Activated T-helper 1 cell treated with anti-CD3 and anti-CD28 coated beads, Interleukin-12 subunit alpha, Interleukin-12 subunit beta, Interleukin-2, Interleukin-4 antibody, amounts not matched to agents 30 ng/mL and 10 ng/mL and 1 ng/mL, durations not matched to agents 14 hours and 24 hours and 36 hours (primary cell): ENCODE results near the gene KIF3B. TPM values are rescaled to one million over a fixed set of nuclear protein-coding genes. Genes with fewer than 3 reads are reported as not detected.
"Not testable (repeated sequence)": the region's sequence is repeated elsewhere in the genome, so short reads cannot be mapped to it uniquely, and the experiment has no call there.

Source experiments
- DNase-seq: peaks from one replicate; pipeline ENCODE4 v3.0.0; 2021; ENCODE audit warnings: low spot score
- H3K27ac Mint-ChIP-seq: one replicate; pipeline ENCODE4 v1.8.0; 2021; ENCODE audit warnings: mild to moderate bottlenecking, mixed read lengths
- H3K27me3 Mint-ChIP-seq: one replicate; pipeline ENCODE4 v1.8.0; 2022; ENCODE audit warnings: mild to moderate bottlenecking, moderate library complexity, mixed read lengths; ENCODE audit not compliant: insufficient read depth
- H3K36me3 Mint-ChIP-seq: one replicate; pipeline ENCODE4 v1.8.0; 2021; ENCODE audit warnings: low read depth, mixed read lengths
- H3K4me1 Mint-ChIP-seq: one replicate; pipeline ENCODE4 v1.8.0; 2021; ENCODE audit warnings: low read depth, mixed read lengths
- H3K4me3 Mint-ChIP-seq: one replicate; pipeline ENCODE4 v1.8.0; 2021; ENCODE audit warnings: mild to moderate bottlenecking, moderate library complexity, mixed read lengths
- H3K9me3 Mint-ChIP-seq: one replicate; pipeline ENCODE4 v1.8.0; 2021; ENCODE audit warnings: mixed read lengths
- intact Hi-C: fragments of 100-400 bp; cut with micrococcal nuclease; formaldehyde crosslinking; loops from one replicate; pipeline ENCODE4 v1.15.1; 2024
- total RNA-seq: library from RNA; stranded (reverse); gene quantifications from 2 replicates; pipeline ENCODE4 v1.2.3, GENCODE V29; 2022

Gene KIF3B
- total RNA-seq, 1 donor from 2014 or later = 38.1 TPM

DNA sequence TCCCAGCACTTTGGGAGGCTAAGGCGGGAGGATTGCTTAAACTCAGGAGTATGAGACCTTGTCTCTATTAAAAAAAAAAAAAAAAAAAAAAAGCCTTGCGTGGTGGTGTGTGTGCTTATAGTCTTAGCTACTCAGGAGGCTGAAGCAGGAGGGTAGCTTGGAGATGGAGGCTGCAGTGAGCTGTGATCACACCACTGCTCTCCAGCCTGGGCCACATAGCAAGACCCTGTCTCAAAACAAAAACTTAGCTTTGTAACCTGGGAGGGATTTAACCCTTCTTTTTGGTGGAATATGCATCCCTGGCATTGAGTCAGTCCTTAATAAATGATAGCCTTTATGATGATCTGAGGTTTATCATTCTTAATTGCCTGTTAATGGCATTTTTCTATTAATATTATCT, 93.4 kb downstream of the KIF3B start:
- peaks cover 33% of the 10 kb centered on the region for H3K4me1 Mint-ChIP-seq
- H3K4me3 Mint-ChIP-seq = no peak overlapping the region
- DNase-seq = no peak
- no peak overlapping the region for H3K27ac Mint-ChIP-seq
- intact Hi-C loops = no loop called here
- no peaks in the 10 kb centered on the region for H3K9me3 Mint-ChIP-seq
- H3K27me3 Mint-ChIP-seq = no peaks in the 10 kb centered on the region
- peaks cover 25% of the 10 kb centered on the region for H3K36me3 Mint-ChIP-seq

DNA sequence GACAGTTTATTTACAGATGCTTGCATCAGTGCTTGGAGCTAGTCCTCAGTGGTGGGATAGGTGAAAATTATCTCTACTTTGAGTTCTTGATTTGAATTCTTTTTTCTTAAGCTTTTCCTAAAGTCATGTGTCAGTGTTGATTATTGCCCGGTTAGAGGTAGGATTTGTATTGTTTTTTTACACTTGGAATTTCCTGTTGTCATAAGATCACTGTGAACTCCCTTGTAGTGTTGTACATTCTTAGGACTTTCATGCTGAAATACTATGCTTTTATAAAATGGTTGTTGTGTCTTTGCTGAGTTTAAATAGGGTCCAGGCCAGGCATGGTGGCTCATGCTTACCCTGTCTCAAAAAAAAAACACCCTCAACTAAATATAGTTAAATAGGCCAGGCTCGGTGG, 101.0 kb downstream of the KIF3B start:
- no peaks in the 10 kb centered on the region for H3K27me3 Mint-ChIP-seq
- DNase-seq = no peak
- peaks cover 14% of the 10 kb centered on the region for H3K36me3 Mint-ChIP-seq
- intact Hi-C loops = no loop called here
- no peak overlapping the region for H3K4me3 Mint-ChIP-seq
- H3K9me3 Mint-ChIP-seq = no peaks in the 10 kb centered on the region
- H3K27ac Mint-ChIP-seq = no peak overlapping the region
- H3K4me1 Mint-ChIP-seq = peaks cover under 1% of the 10 kb centered on the region

DNA sequence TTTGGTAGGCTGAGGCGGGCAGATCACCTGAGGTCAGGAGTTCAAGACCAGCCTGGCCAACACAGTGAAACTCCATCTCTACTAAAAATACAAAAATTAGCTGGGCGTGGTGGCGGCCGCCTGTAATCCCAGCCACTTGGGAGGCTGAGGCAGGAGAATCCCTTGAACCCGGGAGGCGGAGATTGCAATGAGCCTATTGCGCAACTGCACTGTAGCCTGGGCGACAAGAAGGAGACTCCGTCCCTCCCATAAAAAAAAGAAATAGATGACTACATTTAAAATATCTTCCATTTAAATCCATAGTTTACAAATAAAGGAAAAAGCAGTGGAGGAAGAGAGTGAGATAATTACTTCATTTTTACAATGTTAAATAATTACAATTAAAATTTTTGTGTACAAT, 102.6 kb downstream of the KIF3B start:
- H3K4me3 Mint-ChIP-seq, DNase-seq, H3K27me3 Mint-ChIP-seq, H3K9me3 Mint-ChIP-seq, intact Hi-C loops, H3K27ac Mint-ChIP-seq: not testable (repeated sequence)
- H3K4me1 Mint-ChIP-seq = peaks cover 14% of the 10 kb centered on the region
- H3K36me3 Mint-ChIP-seq = peaks cover 16% of the 10 kb centered on the region

DNA sequence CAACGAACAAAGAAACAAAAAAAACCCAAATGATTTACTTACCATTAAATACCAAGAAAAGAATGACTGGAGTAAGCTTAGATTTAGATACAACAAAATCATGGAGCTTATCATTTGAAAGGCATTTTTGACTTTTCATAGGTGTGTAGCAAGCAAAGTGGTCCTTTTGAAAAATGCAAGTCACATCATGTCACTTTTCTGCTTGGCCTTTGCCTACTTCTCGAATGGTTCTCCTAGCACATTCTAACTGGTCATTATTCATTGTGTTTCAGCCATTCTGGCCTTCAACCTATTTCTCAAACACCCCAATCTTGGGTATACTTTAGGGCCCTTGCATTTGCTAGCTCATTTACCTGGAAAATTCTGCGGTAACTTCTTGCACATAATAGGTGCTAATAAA, 103.3 kb downstream of the KIF3B start:
- H3K4me1 Mint-ChIP-seq = peaks cover 21% of the 10 kb centered on the region
- intact Hi-C loops = no loop called here
- no peak for DNase-seq
- no peak overlapping the region for H3K4me3 Mint-ChIP-seq
- H3K27me3 Mint-ChIP-seq = no peaks in the 10 kb centered on the region
- H3K36me3 Mint-ChIP-seq = peaks cover 18% of the 10 kb centered on the region
- no peaks in the 10 kb centered on the region for H3K9me3 Mint-ChIP-seq
- no peak overlapping the region for H3K27ac Mint-ChIP-seq

DNA sequence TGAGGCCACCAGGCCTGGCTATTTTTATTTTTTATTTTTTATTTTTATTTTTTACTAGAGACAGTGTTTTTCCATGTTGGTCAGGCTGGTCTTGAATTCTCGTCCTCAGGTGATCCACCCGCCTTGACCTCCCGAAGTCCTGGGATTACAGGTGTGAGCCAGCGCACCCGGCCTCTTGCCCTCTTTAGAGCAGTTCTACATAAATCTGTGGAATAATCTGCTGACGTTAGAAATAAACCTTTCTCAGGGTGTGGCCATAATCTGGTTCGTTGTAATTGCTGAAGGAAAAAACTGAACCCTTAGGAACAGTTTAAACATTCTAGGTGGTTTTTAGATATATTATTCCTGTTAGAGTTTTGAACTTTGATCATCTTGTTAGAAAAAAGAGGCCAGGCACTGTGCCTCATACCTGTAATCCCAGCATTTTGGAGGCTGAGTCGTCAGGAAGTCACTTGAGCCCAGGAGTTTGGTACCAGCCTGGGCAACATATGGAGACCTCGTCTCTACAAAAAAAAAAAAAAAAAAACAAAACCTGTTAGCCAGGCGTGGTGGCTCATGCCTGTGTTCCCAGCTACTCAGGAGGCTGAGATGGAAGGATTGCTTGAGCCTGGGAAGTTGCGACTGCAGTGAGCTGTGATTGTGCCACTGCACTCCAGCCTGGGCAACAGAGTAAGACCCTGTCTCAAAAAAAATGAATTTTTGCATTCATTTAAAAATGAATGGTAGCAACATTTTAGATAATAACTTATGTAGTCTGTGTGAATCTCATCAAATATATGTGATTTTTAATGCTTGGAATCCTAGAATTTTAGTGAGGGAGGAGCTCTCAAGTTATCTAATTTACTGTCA, 104.9 kb downstream of the KIF3B start:
- H3K27ac Mint-ChIP-seq = no peak overlapping the region
- H3K27me3 Mint-ChIP-seq = no peaks in the 10 kb centered on the region
- peaks cover 37% of the 10 kb centered on the region for H3K4me1 Mint-ChIP-seq
- no peak for DNase-seq
- intact Hi-C loops = no loop called here
- H3K36me3 Mint-ChIP-seq = peaks cover 21% of the 10 kb centered on the region
- no peaks in the 10 kb centered on the region for H3K9me3 Mint-ChIP-seq
- no peak overlapping the region for H3K4me3 Mint-ChIP-seq

DNA sequence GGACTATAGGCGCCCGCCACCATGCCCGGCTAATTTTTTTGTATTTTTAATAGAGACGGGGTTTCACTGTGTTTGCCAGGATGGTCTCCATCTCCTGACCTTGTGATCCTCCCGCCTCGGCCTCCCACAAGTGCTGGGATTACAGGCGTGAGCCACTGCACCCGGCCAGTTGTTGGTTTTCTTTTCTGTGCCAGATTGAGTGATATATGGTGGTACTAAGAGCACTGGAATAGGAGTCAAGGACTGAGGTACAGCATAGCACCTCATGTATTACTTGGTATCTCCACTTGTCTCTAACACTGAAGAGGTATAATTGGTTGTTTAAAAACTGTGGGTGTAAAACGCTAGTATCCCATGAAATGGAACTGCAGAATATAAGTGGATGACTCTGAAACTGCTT, 106.0 kb downstream of the KIF3B start:
- DNase-seq, H3K27me3 Mint-ChIP-seq, intact Hi-C loops, H3K9me3 Mint-ChIP-seq, H3K27ac Mint-ChIP-seq, H3K4me3 Mint-ChIP-seq: not testable (repeated sequence)
- Mint-ChIP-seq H3K4me1 (peaks cover 44% of the 10 kb centered on the region), H3K36me3 (peaks cover 18% of the 10 kb centered on the region)

Other genes with a start within 250 kb of the KIF3B start
- gene HCK, start 225.4 kb upstream of the KIF3B start, total RNA-seq = 0.22 and 0.23 TPM in 2 replicates
- 49.5 and 49.6 TPM in 2 replicates for gene TM9SF4, start 167.9 kb upstream of the KIF3B start, total RNA-seq
- 123 and 126 TPM in 2 replicates for gene PLAGL2, start 69.9 kb upstream of the KIF3B start, total RNA-seq
- gene POFUT1, start 69.8 kb upstream of the KIF3B start, total RNA-seq = 69.0 and 73.0 TPM in 2 replicates
- 136 and 142 TPM in 2 replicates for gene ASXL1, start 80.7 kb downstream of the KIF3B start, total RNA-seq